LNCaP clone FGC (cell line): ENCODE measurements around the gene NT5M.

Experiments used
- DNase-seq: peaks from one replicate; pipeline ENCODE4 v3.0.0-alpha.2; 2011; ENCODE audit warnings: low read depth
- H3K4me3 ChIP-seq: 2 replicates; pipeline ENCODE4 v1.5.1; 2011; ENCODE audit warnings: mild to moderate bottlenecking, low read depth, low read length, control low read depth
- CTCF ChIP-seq: IDR thresholded peaks from 2 replicates; pipeline ENCODE4 v1.5.1; 2012; ENCODE audit warnings: mild to moderate bottlenecking; ENCODE audit not compliant: control insufficient read depth, insufficient read depth; ENCODE audit errors: extremely low read depth

NT5M gene

GRCh38 chr17:17303847-17304490 is 796 bp downstream of the NT5M start:
- no peak for DNase-seq
- TF ChIP-seq CTCF, result no peak
- H3K4me3 ChIP-seq, result peak overlapping the region; percentile 58

- peak overlapping the region; percentile 58 for H3K4me3 ChIP-seq
- DNase-seq, result no peak
- no peak for TF ChIP-seq CTCF
Measured at GRCh38 chr17:17304521-17304985, 1.4 kb downstream of the NT5M start.

GRCh38 chr17:17305281-17305801 is 2.2 kb downstream of the NT5M start:
- no peak for DNase-seq
- H3K4me3 ChIP-seq, result no peak overlapping the region
- TF ChIP-seq CTCF, result no peak

DNA sequence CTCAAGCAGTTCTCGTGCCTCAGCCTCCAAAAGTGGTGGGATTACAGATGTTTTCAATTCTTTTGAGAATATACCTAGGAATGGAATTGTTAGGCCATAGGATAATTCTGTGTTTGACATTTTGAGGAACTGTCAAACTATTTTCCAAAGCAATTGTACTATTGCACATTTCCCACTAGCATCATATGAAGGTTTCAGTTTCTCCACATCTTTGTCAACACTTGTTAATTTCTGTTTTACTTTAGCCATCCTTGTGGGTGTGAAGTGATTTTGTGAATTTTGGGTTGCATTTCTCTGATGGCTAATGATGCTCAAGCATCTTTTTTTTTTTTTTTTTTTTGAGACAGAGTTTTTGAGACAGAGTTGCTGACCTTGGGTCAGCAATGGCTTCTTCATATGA is 6.2 kb downstream of the NT5M start:
- no peak for DNase-seq
- no peak for TF ChIP-seq CTCF
- no peak overlapping the region for H3K4me3 ChIP-seq

DNA sequence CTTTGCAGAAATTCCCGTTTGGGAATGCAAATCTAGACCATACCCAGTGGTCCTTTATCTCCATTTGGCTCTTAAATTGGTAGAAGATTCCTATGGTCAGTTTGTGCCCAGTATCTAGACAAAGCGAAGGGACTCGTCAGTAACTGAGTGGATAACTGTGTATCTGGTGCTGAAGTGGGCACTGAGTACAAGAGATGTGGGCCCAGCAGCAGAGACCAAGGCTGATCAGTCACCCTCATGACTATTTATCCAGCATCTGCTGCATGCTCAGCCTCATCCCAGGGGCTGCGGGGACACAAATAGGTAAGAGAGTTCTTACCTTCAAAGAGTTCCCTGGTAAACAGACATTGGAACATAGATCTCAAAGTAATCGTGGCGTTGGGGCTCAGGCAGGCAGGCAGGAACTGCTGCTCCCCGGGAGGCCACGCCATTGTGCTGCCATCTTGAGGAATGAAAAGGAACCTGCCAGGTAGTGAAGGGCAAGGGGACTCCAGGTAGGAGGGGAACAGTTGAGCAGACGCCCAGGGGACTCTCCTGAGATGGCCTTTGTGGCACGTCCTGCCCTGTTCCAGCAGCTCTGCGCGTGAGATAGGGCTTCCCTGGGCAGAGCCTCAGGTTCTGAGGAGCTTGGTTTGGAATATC is 10.3 kb downstream of the NT5M start:
- H3K4me3 ChIP-seq, result no peak overlapping the region
- no peak for DNase-seq
- TF ChIP-seq CTCF, result peak; percentile 33; the same call in 1 of the 2 replicates

- no peak for DNase-seq
- H3K4me3 ChIP-seq, result no peak overlapping the region
- no peak for TF ChIP-seq CTCF
Measured at GRCh38 chr17:17314501-17315071, 11.4 kb downstream of the NT5M start.
